Measurements from ENCODE around the gene ARL17A. TPM values are rescaled to one million over a fixed set of nuclear protein-coding genes. Genes with fewer than 3 reads are reported as not detected.
"Not testable (repeated sequence)": the region's sequence is repeated elsewhere in the genome, so short reads cannot be mapped to it uniquely, and the experiment has no call there.

The ARL17A gene
- total RNA-seq, 1 donor from 2014 or later: 5.5 TPM

DNA sequence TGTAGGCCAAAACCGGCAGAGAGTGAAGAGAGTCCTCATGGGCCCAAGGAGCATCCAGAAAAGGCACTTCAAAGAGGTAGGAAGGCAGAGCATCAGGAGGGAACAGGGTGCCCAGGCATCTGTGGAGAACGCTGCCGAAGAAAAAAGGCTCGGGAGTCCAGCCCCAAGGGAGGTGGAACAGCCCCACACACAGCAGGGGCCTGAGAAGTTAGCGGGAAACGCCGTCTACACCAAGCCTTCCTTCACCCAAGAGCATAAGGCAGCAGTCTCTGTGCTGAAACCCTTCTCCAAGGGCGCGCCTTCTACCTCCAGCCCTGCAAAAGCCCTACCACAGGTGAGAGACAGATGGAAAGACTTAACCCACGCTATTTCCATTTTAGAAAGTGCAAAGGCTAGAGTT lies 30.9 kb downstream of the ARL17A start:
- DNase-seq: not testable (repeated sequence)

DNA sequence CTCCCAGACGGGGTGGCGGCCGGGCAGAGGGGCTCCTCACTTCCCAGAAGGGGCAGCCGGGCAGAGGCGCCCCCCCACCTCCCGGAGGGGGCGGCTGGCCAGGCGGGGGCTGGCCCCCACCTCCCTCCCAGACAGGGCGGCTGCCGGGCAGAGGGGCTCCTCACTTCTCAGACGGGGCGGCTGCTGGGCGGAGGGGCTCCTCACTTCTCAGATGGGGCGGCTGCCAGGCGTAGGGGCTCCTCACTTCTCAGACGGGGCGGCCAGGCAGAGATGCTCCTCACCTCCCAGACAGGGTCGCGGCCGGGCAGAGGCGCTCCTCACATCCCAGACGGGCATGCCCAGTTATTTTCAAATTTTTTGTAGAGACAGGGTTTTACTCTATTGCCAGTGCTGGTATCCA lies 44.8 kb downstream of the ARL17A start:
- DNase-seq: not testable (repeated sequence)

DNA sequence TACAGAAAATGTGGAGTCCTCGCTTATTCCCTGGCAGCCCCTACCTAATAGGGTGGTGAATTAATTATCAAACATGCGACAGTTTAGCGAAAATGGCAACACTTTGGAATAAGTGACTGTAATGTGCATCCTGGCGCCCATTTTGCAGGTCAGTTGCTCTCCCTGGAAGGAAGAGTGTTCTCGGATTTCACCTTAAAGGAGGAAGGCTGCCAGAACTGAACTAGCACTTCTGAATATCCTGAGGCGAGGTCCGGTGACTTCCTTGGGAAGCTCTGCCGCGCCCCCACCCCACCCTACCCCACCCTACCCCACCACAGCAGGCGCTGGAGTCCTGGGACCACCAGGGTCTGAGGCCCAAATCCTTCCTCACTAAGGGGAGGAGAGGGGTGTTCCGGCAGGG lies 67.3 kb downstream of the ARL17A start, which contains the start of gene LRRC37A2:
LRRC37A2 (plus strand) TSS at position 301 of the 400 bp plus-strand sequence. CDS start 245 bp downstream, outside the sequence.
- not testable (repeated sequence) for DNase-seq

DNA sequence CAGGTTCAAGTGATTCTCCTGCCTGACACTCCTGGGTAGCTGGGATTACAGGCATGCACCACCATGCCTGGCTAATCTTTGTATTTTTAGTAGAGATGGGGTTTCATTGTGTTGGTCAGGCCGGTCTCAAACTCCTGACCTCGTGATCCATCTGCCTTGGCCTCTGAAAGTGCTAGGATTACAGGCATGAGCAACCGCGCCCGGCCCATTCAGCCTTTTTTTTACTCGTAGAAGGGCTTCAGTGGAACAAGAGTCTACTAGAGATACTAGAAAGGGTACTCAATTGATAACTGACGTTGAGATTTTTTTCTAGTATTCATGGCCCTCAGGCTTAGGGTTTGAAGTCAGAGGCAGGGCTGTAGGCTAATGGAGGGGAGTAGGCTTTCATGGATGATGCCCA lies 73.6 kb downstream of the ARL17A start:
- DNase-seq: not testable (repeated sequence)

DNA sequence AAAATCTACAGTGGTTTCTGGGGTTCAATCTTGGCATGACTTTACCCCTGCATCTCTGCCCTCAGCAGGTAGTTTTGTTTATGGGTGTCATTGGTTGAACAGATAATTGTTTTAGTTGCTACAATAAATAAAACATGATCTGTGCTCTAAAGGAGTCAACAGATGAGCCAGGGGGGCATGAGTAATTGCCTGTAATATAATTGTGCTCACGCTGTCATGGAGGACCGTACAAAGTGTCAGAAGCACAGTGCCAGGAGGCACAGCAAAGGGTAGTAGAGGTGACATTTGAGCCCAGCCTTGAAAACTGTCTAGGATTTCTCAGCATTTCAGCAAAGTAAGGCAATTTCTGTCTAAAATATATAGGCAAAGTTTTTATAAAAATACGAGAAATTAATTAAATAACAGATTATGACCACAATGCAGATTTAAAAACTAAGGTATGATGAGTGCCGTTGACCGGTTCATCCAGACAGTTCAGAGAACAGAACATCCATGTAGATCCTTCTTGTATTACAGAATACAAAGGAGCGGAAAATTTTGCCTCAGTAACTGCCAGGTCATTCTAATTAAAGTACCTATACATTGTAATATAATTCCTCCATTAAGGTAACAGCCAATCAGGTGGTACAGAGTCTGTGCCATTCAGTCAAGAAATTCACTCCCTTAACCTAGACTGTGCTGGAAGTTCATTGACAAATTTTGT lies 79.9 kb downstream of the ARL17A start:
- DNase-seq: peak; percentile 0

DNA sequence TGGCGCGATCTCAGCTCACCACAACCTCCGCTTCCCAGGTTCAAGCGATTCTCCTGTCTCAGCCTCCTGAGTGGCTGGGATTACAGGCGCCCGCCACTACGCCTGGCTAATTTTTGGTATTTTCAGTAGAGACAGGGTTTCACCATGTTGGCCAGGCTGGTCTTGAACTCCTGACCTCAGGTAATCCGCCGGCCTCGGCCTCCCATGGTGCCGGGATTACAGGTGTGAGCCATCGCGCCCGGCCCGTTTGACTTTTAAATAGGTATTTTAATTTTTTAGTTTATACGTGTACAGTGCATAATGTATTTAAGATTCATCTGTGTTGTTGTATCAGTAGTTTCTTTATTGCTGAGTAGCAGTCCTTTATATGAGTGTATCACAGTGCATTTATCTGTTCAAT lies 87.5 kb downstream of the ARL17A start:
- DNase-seq: not testable (repeated sequence)

DNA sequence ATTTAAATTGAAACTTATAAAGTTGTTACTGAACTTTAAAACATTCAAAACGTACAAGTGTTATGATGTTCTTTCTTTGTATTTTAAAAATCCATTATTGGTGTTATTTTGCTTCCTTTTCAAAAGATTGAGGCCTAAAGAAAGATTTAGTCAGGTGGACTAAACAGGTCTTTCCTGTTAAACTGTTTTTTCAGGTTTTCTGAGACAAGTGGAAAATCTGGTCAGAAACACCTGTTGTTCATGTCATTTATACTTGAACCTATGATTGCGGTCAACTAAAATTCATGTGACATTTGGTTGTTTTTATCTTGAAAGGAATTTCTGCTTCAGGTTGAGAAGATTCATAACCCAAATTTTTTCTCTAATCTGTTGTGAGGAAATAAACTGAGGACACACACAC lies 98.2 kb downstream of the ARL17A start:
- not testable (repeated sequence) for DNase-seq

DNA sequence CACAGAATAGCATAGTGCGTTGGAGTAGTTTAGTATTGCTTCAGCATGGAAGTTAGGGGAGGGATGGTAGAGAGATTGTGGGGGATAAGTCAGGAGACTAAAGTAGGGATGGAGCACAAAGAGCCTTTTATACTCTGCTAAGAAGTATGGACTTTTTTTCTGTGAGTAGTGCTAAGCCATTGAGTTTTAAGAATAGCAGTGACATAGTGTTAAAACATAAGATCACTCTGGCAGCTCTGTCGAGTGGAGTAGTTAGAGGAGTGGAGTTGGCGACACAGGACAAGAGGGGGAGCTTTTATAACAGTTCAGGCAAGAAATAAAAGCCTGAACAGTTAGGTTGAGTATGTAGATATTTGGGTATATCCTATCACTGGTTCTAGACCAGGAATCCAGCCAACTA lies 100.7 kb downstream of the ARL17A start:
- not testable (repeated sequence) for DNase-seq

DNA sequence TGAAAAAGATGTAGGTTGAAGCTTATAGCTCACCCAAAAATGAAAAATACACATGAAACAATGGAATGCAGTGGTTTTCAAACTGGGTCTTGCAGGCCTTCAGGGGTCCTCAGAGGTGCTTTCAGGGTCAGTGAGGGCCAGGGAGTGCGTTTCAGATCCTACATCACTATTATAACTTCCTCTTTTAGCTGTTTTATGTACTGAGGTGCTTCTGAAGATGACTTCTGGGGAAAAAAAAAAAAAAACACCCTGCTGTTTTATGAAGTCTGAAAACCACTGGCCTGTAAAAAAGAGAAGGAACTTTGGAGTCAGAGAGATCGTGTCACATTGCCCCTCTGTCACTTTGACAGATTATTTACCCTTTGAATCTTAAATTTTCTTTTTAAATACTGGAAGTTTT lies 103.9 kb downstream of the ARL17A start:
- not testable (repeated sequence) for DNase-seq

DNA sequence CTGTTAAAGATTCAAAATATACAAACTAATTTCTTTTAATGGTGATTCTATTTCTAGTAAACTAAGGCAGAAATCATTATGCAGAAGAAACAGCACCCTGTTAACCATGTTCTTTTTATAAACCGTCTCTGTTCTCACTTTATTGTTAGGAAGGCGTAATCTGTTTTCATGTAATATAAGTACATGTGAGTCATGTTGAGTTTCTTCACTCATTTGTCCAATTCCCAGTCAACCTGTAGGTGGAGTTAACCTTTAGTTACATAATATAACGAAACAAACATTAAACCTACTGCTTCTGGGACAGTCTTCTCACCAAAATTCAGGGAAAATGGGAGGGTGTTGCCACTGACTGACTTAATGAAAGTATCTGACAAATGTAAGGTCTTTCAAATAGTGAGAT lies 105.0 kb downstream of the ARL17A start:
- not testable (repeated sequence) for DNase-seq

DNA sequence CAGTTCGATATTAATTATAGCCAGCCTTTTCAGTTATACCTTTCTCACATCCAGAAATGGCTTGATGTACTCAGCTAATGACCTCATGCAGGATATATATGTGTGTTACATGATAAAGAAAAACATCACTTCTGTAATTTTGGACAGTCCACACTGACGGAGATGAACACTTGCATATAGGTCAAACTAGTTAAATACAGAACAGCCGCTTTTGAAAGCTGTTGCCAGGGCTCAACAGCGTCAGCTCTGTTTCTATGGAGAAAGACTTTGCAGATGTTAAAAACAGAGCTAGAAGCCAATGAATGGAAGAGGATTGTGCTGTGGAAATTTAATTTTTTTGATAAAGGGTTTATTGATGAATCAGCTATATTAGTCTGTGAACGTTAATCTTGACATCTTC lies 111.9 kb downstream of the ARL17A start:
- DNase-seq: not testable (repeated sequence)

Small RNAs within 50 kb of the gene (small RNA-seq; reads per million reads assigned to genes)
- not detected for gene RN7SL199P (ENCODE audit: low replicate concordance)

Other genes with a start within 250 kb of the ARL17A start
- 15.3 TPM for gene ARL17B, start 217.9 kb downstream of the ARL17A start, total RNA-seq
- 6.8 TPM for gene LRRC37A2, start 67.2 kb downstream of the ARL17A start, total RNA-seq
- gene NSF, start 11.0 kb upstream of the ARL17A start, total RNA-seq: 28.6 TPM
- 1.4 TPM for gene WNT3, start 239.0 kb upstream of the ARL17A start, total RNA-seq

Measured in tongue (tissue), 3 donors.